ENCODE measurements around the gene SLX4IP.

Gene SLX4IP

DNA sequence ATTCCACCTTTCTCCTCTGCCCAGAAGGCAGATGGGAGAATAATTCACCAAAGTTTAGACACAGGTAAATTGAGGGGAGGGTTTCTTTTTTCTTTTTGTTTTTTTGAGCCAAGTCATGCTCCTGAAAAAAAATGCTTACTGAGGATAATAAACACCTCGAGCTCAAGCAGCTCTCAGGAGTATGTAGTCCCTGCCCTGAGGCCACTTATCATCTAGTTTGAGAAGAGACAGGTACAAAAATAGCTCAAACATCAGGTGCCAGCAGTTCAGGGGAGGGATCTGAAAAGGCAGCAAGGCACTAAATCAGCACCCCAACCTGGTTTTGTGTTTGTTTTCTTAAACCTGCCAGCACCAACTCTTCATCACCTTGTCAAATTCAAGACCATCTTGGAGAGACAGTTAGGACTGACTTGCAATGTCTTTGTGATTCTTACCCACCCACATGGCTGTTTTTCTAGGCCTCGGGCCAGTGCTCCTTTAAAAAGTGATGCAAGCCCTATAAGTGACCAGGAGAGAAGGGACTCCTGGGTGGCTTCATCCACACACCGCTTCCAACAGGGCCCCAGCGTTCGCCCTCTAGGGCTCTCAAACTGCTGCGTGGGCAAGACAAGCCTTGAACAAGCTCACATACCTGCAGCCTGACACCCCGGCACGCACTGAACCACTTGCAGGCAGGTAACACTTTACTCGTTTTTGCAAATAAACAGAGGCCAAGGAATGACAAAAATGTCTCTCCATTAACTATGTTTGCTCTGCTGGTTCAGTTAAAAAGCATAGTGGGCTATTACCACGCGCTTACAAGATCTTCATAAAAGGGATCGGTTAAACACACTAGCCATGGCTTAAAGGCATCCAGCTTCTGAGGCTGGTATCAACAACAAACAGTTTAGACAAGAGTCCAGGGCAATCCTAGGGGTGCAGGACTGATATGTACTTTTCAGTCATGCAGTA lies 224.8 kb downstream of the SLX4IP start:
- Histone ChIP-seq H3K4me3 (ENCODE audit: low read length) (no peak overlapping the region), H3K27me3 (ENCODE audit: control insufficient read depth, insufficient read depth, low read length) (no peaks in the 10 kb centered on the region), H3K4me1 (ENCODE audit: control insufficient read depth, insufficient read depth, low read length) (peaks cover 20% of the 10 kb centered on the region), H3K9me3 (ENCODE audit: control insufficient read depth, low read length) (no peaks in the 10 kb centered on the region), H3K36me3 (ENCODE audit: control insufficient read depth, insufficient read depth, low read length) (peaks cover 16% of the 10 kb centered on the region), H3K9ac (ENCODE audit: low read length) (no peak overlapping the region)

- H3K4me3 ChIP-seq (ENCODE audit: low read length), result no peak overlapping the region
- H3K27me3 ChIP-seq (ENCODE audit: control insufficient read depth, insufficient read depth, low read length), result no peaks in the 10 kb centered on the region
- peaks cover 16% of the 10 kb centered on the region for H3K36me3 ChIP-seq (ENCODE audit: control insufficient read depth, insufficient read depth, low read length)
- H3K9me3 ChIP-seq (ENCODE audit: control insufficient read depth, low read length), result no peaks in the 10 kb centered on the region
- H3K9ac ChIP-seq (ENCODE audit: low read length), result no peak overlapping the region
- peaks cover 20% of the 10 kb centered on the region for H3K4me1 ChIP-seq (ENCODE audit: control insufficient read depth, insufficient read depth, low read length)
Measured at GRCh38 chr20:10660661-10661060, 225.6 kb downstream of the SLX4IP start.

DNA sequence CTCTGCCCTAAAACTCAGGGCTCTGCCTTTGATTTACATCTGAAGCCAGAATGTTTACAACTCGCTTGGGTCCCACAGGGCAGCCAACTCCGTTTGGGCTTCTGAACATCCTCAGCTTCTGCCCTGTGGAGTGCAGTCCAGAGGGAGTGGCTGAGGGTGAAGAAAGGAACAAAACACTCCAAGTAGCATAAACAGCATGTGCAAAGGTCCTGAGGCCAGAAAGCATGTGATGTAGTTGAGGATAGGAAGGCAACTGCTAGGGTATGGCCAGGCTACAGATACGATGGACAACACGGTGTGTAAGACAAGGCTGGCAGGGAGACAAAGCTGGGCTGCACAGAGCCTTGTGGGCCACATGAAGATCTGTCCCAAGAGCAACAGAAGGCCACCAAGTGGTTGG lies 226.2 kb downstream of the SLX4IP start:
- Histone ChIP-seq H3K36me3 (ENCODE audit: control insufficient read depth, insufficient read depth, low read length) (peaks cover 17% of the 10 kb centered on the region), H3K27me3 (ENCODE audit: control insufficient read depth, insufficient read depth, low read length) (no peaks in the 10 kb centered on the region), H3K9ac (ENCODE audit: low read length) (no peak overlapping the region), H3K4me3 (ENCODE audit: low read length) (no peak overlapping the region), H3K4me1 (ENCODE audit: control insufficient read depth, insufficient read depth, low read length) (peaks cover 25% of the 10 kb centered on the region), H3K9me3 (ENCODE audit: control insufficient read depth, low read length) (no peaks in the 10 kb centered on the region)

DNA sequence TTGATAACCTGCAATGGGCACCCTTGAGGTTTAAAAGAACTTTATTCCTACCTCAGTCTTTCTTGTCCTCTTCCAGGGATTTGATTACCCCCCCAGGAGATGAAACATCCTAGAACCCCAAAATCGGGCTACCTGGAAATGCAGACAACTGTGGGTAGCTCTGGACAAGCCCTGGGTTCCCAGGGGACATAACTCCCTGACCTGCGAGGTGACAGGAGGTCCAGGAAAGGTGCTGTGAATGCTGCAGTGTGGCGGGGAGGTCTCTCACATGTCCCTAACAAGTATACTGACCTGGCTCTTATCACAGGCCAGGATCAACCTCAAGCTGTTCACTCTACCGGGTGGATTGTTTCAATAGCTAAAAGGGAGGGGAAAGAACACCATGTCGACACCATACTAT lies 227.0 kb downstream of the SLX4IP start:
- no peak overlapping the region for H3K4me3 ChIP-seq (ENCODE audit: low read length)
- H3K27me3 ChIP-seq (ENCODE audit: control insufficient read depth, insufficient read depth, low read length), result no peaks in the 10 kb centered on the region
- no peak overlapping the region for H3K9ac ChIP-seq (ENCODE audit: low read length)
- H3K4me1 ChIP-seq (ENCODE audit: control insufficient read depth, insufficient read depth, low read length), result peaks cover 34% of the 10 kb centered on the region
- H3K9me3 ChIP-seq (ENCODE audit: control insufficient read depth, low read length), result no peaks in the 10 kb centered on the region
- H3K36me3 ChIP-seq (ENCODE audit: control insufficient read depth, insufficient read depth, low read length), result peaks cover 20% of the 10 kb centered on the region

DNA sequence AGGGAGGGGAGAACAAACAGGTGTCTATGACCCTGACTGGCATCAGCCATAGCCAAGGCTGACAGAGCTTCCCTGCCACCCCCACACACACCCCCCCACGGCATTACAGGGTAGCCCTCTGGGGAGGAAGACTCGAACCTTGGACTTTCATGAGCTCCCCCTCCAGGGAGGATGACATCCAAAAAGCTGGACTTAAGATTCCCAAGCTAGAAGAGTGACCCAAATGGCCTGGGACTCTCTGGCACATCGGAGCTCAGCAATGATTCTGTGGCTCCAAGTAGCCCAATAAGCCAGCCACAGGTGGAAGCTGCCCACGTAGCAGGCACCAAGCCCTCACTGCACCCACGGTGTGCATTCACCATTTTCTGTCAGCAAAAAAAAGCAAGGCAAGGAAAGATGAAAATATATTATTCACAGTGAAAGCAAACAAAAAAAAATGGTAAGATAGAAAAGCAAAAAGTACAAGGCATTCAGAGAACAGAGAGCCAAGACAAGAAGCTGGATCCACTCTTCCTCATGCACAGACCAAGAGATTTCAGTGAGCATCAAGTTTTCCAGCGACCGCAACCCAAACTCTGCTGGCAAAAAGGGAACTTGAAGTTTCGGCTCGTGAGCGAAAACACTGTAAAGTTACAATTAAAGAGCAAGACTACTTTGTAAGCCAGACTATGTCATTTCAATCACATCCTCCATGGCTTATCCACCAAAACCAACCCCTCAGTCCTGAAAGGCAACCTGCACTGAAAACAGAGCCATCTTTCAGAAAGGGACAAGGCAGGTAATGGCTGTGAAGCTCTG lies 227.8 kb downstream of the SLX4IP start:
- H3K9me3 ChIP-seq (ENCODE audit: control insufficient read depth, low read length), result no peaks in the 10 kb centered on the region
- no peak overlapping the region for H3K4me3 ChIP-seq (ENCODE audit: low read length)
- H3K27me3 ChIP-seq (ENCODE audit: control insufficient read depth, insufficient read depth, low read length), result no peaks in the 10 kb centered on the region
- peaks cover 23% of the 10 kb centered on the region for H3K36me3 ChIP-seq (ENCODE audit: control insufficient read depth, insufficient read depth, low read length)
- H3K4me1 ChIP-seq (ENCODE audit: control insufficient read depth, insufficient read depth, low read length), result peaks cover 40% of the 10 kb centered on the region
- no peak overlapping the region for H3K9ac ChIP-seq (ENCODE audit: low read length)

GRCh38 chr20:10663756-10664155 lies 228.7 kb downstream of the SLX4IP start:
- no peak overlapping the region for H3K9ac ChIP-seq (ENCODE audit: low read length)
- H3K4me3 ChIP-seq (ENCODE audit: low read length), result no peak overlapping the region
- peaks cover 24% of the 10 kb centered on the region for H3K36me3 ChIP-seq (ENCODE audit: control insufficient read depth, insufficient read depth, low read length)
- H3K4me1 ChIP-seq (ENCODE audit: control insufficient read depth, insufficient read depth, low read length), result peaks cover 44% of the 10 kb centered on the region
- no peaks in the 10 kb centered on the region for H3K27me3 ChIP-seq (ENCODE audit: control insufficient read depth, insufficient read depth, low read length)
- H3K9me3 ChIP-seq (ENCODE audit: control insufficient read depth, low read length), result no peaks in the 10 kb centered on the region

- H3K36me3 ChIP-seq (ENCODE audit: control insufficient read depth, insufficient read depth, low read length), result peaks cover 18% of the 10 kb centered on the region
- H3K27me3 ChIP-seq (ENCODE audit: control insufficient read depth, insufficient read depth, low read length), result no peaks in the 10 kb centered on the region
- no peak overlapping the region for H3K4me3 ChIP-seq (ENCODE audit: low read length)
- H3K9ac ChIP-seq (ENCODE audit: low read length), result no peak overlapping the region
- H3K9me3 ChIP-seq (ENCODE audit: control insufficient read depth, low read length), result no peaks in the 10 kb centered on the region
- H3K4me1 ChIP-seq (ENCODE audit: control insufficient read depth, insufficient read depth, low read length), result peaks cover 53% of the 10 kb centered on the region
Measured at GRCh38 chr20:10665027-10665561, 230.0 kb downstream of the SLX4IP start.

- Histone ChIP-seq H3K4me3 (ENCODE audit: low read length) (no peak overlapping the region), H3K9ac (ENCODE audit: low read length) (no peak overlapping the region), H3K36me3 (ENCODE audit: control insufficient read depth, insufficient read depth, low read length) (peaks cover 16% of the 10 kb centered on the region), H3K9me3 (ENCODE audit: control insufficient read depth, low read length) (no peaks in the 10 kb centered on the region), H3K4me1 (ENCODE audit: control insufficient read depth, insufficient read depth, low read length) (peaks cover 56% of the 10 kb centered on the region), H3K27me3 (ENCODE audit: control insufficient read depth, insufficient read depth, low read length) (no peaks in the 10 kb centered on the region)
Measured at GRCh38 chr20:10665791-10666190, 230.7 kb downstream of the SLX4IP start.

GRCh38 chr20:10666221-10667076 lies 231.3 kb downstream of the SLX4IP start:
- Histone ChIP-seq H3K9me3 (ENCODE audit: control insufficient read depth, low read length) (no peaks in the 10 kb centered on the region), H3K4me1 (ENCODE audit: control insufficient read depth, insufficient read depth, low read length) (peaks cover 62% of the 10 kb centered on the region), H3K36me3 (ENCODE audit: control insufficient read depth, insufficient read depth, low read length) (peaks cover 9% of the 10 kb centered on the region), H3K27me3 (ENCODE audit: control insufficient read depth, insufficient read depth, low read length) (no peaks in the 10 kb centered on the region), H3K9ac (ENCODE audit: low read length) (no peak overlapping the region), H3K4me3 (ENCODE audit: low read length) (no peak overlapping the region)

DNA sequence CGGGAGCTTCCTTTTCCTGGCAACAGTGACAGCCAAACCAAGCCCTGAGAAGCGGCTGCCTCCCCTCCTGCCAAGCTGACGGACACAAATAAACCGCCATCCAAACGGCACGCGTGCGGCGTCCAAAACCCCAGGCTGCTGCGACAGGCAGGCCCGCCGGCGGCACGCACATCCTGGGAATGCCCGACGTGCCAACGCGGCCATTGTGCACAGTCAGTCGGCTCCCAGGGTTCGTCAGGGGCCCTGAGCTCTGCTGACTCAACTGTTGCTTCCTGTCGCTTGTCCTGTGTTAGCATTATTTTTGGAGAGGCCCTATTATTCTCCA lies 231.9 kb downstream of the SLX4IP start:
- Histone ChIP-seq H3K4me3 (ENCODE audit: low read length) (no peak overlapping the region), H3K9me3 (ENCODE audit: control insufficient read depth, low read length) (no peaks in the 10 kb centered on the region), H3K36me3 (ENCODE audit: control insufficient read depth, insufficient read depth, low read length) (peaks cover 8% of the 10 kb centered on the region), H3K4me1 (ENCODE audit: control insufficient read depth, insufficient read depth, low read length) (peaks cover 66% of the 10 kb centered on the region), H3K9ac (ENCODE audit: low read length) (no peak overlapping the region), H3K27me3 (ENCODE audit: control insufficient read depth, insufficient read depth, low read length) (no peaks in the 10 kb centered on the region)

GRCh38 chr20:10667560-10668167 lies 232.6 kb downstream of the SLX4IP start:
- Histone ChIP-seq H3K4me1 (ENCODE audit: control insufficient read depth, insufficient read depth, low read length) (peaks cover 66% of the 10 kb centered on the region), H3K4me3 (ENCODE audit: low read length) (no peak overlapping the region), H3K9ac (ENCODE audit: low read length) (no peak overlapping the region), H3K27me3 (ENCODE audit: control insufficient read depth, insufficient read depth, low read length) (no peaks in the 10 kb centered on the region), H3K9me3 (ENCODE audit: control insufficient read depth, low read length) (no peaks in the 10 kb centered on the region), H3K36me3 (ENCODE audit: control insufficient read depth, insufficient read depth, low read length) (peaks cover 8% of the 10 kb centered on the region)

Measured in mucosa of stomach (tissue), 1 donor.